Fibroblast of the aortic adventitia (primary cell): ENCODE measurements around the gene ANTXR2. TPM values are rescaled to one million over a fixed set of nuclear protein-coding genes. Genes with fewer than 3 reads are reported as not detected.
"Not testable (repeated sequence)": the region's sequence is repeated elsewhere in the genome, so short reads cannot be mapped to it uniquely, and the experiment has no call there.

Experiments
- DNase-seq: peaks from one replicate; pipeline ENCODE4 v3.0.0-alpha.2; 2010; ENCODE audit warnings: low read depth
- H3K4me3 ChIP-seq: 2 replicates; pipeline ENCODE4 v1.5.1; 2011; ENCODE audit warnings: low read depth, mild to moderate bottlenecking, control low read depth, low read length, moderate library complexity
- total RNA-seq: library from RNA; depleted of rRNA; stranded (reverse); fragments of >200 nt; gene quantifications from 2 replicates; pipeline ENCODE4 v1.2.3, GENCODE V29; 2012; ENCODE audit warnings: low replicate concordance
- TF ChIP-seq, protein P1 (sequence below): IDR thresholded peaks from 2 replicates; pipeline ENCODE4 v1.5.1; 2011; ENCODE audit warnings: mild to moderate bottlenecking, low read length, control low read depth, inconsistent platforms; ENCODE audit not compliant: insufficient read depth

The ANTXR2 gene
- total RNA-seq, 1 donor, result 183 TPM

DNA sequence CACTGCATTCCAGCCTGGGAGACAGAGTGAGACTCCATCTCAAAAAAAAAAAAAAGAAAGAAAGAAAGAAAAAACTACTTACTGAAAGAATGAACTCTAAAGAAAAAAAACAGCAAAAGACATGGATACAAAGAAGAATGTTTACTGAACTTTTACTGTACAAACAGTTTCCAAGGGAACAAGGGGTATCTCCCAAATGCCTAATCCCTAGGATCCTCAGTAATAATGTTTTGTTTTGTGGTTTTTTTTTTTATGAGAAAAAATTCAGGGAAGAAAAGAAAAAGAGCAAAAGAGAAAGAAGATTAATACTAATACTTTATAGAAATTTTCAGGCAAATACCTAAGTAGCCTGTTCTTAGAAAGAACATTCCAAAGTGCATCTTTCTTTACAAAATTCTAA is 63.2 kb downstream of the ANTXR2 start:
- no peak for DNase-seq
- H3K4me3 ChIP-seq, result no peak overlapping the region
- TF ChIP-seq, protein P1, sequence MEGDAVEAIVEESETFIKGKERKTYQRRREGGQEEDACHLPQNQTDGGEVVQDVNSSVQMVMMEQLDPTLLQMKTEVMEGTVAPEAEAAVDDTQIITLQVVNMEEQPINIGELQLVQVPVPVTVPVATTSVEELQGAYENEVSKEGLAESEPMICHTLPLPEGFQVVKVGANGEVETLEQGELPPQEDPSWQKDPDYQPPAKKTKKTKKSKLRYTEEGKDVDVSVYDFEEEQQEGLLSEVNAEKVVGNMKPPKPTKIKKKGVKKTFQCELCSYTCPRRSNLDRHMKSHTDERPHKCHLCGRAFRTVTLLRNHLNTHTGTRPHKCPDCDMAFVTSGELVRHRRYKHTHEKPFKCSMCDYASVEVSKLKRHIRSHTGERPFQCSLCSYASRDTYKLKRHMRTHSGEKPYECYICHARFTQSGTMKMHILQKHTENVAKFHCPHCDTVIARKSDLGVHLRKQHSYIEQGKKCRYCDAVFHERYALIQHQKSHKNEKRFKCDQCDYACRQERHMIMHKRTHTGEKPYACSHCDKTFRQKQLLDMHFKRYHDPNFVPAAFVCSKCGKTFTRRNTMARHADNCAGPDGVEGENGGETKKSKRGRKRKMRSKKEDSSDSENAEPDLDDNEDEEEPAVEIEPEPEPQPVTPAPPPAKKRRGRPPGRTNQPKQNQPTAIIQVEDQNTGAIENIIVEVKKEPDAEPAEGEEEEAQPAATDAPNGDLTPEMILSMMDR, result no peak

DNA sequence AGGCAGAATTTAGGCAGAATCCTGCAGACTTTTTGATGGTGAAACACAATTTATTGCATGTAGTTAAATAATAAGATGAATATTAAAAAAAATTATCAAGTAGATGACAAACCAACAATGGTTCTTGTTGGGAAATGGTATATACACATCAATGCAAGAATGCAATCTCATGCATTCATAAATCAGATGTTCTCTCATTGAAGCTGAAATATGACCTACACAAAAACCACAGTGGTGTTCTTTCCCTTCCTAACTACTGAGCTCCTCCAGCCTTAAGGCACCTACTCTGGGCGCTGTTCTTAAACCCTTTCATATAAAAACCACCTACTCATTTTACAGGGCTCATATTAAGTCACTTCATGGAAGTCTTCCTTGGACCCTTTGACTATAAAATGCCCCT is 64.1 kb downstream of the ANTXR2 start:
- TF ChIP-seq, protein P1, result no peak
- H3K4me3 ChIP-seq, result no peak overlapping the region
- DNase-seq, result no peak

DNA sequence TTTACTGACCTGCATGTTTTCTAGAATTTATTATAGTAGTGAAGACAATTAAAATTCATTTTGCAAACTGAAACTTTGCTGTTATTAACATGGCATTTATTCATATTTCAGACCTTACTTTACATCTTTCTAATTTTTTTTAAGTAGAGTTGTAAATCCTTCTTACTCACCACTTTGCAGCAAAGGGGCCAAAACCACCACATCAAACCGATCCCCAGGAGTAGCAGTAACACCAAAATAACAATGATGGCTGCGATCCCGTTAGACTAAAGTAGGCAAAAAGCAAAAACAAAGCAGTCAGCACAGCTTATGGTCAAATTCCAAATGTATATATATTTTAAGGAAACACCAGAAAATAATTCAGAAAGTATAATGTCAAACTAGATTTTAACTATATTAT is 64.7 kb downstream of the ANTXR2 start:
- TF ChIP-seq, protein P1, result no peak
- no peak overlapping the region for H3K4me3 ChIP-seq
- DNase-seq, result no peak

DNA sequence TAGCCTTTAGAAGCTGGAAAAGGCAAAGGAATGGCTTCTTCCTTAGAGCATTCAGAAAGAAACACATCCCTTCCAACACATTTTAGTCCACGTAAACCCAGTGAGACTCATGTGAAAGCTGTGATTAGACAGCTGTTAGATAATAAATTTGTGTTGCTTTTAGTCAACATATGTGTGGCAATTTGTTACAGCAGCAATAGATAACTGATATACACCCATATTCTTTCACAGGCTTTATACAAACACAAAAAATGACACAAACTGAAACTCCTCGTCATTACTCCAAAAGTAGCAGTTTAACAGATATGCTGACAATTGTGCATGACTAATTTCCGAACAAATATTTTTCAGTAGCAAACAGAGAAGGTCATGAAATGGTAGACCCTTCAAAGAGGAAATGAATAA is 65.3 kb downstream of the ANTXR2 start:
- no peak for DNase-seq
- TF ChIP-seq, protein P1, result no peak
- H3K4me3 ChIP-seq, result no peak overlapping the region

DNA sequence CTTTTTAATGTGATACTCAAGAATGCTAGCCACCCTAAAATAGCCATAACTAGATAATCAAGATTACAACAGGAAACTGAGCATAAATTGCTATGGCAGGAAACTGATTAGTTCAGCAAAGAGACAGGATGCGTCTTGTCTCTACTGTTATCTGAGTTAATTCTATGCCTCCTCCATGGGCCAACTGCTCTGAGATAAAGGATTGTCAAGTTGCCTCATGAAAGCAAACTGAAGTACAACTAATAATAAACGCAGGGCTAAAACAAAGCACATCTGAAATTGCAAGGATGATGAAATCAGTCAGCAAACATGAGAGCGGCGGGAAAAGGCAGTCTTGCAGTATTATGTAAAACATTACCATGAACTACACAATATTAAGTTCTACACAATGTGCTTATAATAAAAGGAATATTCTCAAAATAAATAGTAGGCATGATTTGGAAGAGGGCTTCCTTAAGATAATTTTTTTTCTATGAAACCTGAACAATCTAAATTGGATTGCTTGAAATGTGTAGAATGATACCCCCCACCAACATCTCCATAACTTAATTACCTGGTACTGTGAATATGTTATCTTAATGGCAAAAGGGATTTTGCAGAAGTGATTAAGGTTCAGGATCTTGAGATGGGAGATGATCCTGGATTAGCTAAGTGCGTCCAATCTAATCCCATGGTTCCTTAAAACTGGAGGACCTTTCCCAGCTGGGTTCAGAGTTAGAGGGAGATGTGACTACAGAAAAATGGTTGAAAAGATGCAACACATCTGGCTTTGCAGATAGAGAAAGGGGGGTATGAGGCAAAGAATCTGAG is 65.9 kb downstream of the ANTXR2 start:
- no peak overlapping the region for H3K4me3 ChIP-seq
- TF ChIP-seq, protein P1, result no peak
- peak; percentile 88 for DNase-seq

DNA sequence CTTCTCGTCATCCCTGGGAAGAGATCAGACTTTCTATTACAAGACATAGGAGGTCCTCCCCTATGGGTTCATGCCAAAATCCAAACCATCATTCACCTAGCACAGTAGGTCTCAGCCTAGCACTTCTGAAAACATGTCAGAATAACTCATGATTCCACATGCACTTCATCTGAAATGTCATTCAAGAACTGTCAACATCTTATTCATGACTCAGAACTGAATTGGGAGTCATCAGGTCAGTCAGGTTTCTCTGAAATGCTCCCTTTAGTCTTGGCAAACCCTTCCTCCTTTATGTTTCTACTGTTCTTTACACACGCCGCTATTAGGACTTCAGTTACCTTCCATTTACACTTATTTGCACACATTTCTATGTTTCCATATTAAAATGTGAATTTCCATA is 67.2 kb downstream of the ANTXR2 start:
- TF ChIP-seq, protein P1, result no peak

DNA sequence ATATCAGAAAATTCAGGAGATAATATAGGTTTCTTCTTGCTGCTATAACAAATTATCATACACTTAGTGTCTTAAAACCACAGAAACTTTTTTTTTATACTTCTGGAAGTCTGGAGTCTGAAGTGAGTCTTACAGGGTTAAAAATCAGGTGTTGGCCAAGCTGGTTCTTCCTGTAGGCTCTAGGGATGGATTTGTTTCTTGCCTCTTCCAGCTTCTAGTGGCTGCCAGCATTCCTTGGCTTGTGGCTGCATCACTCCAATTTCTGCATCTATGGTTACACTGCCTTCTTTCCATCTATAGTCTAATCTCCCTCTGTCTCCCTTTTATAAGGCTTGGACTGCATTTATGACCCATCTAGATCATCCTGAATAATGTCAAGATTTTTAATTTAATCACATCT is 68.7 kb downstream of the ANTXR2 start:
- H3K4me3 ChIP-seq, result no peak overlapping the region
- TF ChIP-seq, protein P1, result no peak
- DNase-seq, result no peak

More for the DNA sequence above, 67.2 kb downstream of the ANTXR2 start:
- H3K4me3 ChIP-seq, result no peak overlapping the region
- DNase-seq, result peak; percentile 47

DNA sequence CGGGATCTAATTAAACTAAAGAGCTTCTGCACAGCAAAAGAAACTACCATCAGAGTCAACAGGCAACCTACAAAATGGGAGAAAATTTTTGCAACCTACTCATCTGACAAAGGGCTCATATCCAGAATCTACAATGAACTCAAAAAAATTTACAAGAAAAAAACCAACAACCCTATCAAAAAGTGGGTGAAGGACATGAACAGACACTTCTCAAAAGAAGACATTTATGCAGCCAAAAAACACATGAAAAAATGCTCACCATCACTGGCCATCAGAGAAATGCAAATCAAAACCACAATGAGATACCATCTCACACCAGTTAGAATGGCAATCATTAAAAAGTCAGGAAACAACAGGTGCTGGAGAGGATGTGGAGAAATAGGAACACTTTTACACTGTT is 70.5 kb downstream of the ANTXR2 start:
- DNase-seq, H3K4me3 ChIP-seq: not testable (repeated sequence)

DNA sequence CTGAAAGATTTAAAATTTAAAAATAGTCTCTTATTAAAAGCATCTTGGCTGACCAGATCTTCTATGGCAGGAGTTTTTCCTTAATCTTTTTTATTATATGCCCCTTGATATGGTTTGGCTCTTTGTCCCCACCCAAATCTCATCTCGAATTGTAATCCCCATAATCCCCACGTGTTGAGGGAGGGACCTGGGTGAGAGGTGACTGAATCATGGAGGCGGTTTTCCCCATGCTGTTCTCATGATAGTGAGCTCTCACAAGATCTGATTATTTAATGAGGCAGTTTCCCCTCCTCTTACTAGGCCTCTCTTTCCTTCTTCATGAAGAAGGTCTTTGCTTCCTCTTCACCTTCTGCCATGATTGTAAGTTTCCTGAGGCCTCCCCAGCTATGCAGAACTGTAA is 74.0 kb downstream of the ANTXR2 start:
- DNase-seq, H3K4me3 ChIP-seq: not testable (repeated sequence)
